ENCODE data around the gene FNTB.
A peak's percentile ranks its signal among the peaks of the same experiment; 100 is the strongest.

The FNTB gene

DNA sequence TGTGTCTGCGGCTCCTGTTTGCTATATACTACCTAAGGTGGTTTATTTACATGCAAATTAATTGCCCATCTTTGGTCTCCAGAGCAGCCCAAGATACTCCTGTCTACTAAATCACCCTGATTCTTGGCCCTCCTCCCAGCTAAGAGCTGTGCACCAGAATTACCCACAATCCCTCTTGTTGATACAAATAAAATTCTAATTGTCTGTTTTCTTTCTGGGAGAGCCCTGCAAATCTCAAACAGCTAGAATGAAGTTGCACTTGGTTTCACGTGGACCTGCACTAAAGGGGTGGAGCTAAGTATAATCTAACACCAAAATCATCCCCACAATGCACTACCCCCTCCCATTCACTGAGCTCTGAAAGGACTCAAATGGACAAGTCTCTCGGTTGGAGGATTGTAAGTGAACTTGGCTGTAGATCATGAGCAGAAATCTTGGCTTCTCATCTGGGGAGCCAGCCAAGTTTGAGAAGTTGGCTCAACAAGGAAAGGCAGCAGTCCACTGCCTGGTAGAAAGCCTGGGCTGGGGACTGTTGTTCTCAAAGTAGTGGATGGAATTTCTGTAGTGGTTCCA lies 109.0 kb downstream of the FNTB start:
- DNase-seq = no peak

DNA sequence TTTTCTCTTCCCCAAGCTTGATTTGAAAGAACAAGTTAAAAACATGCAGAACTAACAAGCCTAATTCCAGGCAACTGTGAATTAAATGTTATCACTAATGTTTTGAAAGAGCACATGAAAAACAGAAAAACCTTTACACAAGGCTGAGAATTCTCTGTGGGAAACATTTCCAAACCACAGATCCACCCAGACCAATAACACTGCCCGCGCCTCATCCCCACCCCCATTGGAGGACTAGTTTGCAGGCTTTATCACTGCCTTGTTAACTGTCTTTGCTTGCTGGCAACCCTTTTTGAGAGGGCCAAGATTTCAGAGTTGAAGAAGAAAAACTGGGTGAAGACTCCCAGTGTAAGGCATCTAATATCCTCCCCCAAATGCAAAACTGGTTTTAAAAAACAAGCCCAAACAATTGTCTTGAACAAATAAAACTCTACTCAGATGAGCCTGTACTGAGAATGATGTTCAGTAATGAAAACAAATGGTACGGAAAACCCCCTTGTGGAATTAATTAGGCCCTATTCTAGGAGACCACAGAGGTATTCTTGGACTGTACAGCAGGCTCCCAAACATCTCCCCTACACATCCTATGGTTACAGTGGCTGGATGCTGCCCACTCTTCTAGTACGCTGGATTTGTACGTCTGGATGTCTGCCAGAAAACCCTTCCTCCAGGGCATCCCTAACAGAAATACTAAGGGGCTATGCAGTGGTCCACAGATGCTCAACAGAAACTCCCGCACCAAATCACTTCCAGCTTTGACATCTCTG lies 109.8 kb downstream of the FNTB start:
- no peak for DNase-seq

DNA sequence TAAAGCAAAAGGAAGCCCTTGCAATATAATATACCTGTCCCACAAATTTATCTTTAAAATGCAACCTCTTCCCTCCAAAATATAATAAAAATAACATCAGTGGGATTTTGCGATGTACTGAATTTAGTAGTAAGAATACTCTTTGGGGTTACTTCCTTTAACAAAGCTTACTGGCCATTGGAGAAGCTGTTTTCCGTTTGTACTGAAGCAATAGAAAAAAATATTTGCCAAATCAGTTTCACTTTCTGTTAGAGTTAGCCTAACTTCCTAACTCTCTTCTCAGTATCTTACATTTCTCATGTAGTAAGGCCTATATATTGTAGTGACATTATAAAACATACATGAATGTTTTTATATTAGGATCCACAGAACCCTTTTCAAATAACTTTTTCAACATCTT lies 111.9 kb downstream of the FNTB start:
- no peak for DNase-seq

- DNase-seq = no peak
Measured at GRCh38 chr14:65100922-65101541, 114.3 kb downstream of the FNTB start.

DNA sequence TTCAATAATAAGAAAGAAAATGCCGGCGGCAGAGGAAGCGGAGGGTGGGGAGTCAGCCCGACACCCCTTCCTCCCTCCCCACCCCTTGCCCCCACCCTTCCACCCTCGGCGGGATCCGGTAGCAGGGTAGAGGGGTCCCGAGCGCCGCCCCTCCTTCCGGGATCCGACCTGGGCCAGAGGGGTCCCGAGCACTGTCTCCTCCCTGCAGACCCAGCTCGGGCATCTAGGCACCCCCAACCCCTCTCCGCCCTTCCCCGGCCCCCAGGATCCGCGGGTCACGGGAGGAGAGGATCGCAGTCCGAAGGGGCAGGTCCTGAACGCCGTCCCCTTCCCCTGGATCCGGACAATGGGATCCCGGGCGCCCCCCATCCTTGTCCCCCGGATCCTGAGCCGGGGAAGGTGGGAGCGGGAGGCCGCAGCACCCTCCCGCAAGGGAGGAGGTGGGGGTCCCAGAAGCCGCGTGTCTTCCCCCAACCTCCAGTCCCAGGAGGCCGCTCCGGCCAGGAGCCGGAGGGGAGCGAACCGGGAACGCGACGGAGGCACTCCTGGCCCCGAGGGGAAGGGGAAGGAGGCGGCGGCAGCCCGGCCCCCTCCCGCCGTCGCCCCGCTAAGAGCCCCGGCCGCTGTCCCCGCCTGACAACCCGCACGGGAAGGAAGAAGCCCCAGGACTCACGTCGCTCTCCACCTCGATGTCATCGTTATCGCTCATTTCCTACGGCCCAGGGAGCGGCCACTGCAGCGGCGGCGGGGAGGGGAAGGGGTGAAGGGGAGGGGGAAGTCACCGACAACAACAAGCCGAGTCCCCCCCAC lies 115.1 kb downstream of the FNTB start:
- DNase-seq = peak; percentile 48

GRCh38 chr14:65102441-65103149 lies 115.9 kb downstream of the FNTB start, which contains the start of gene MAX:
MAX (minus strand) TSS chr14:65102517; CDS start chr14:65102339, 178 bp downstream.
- DNase-seq = peak; percentile 96

DNA sequence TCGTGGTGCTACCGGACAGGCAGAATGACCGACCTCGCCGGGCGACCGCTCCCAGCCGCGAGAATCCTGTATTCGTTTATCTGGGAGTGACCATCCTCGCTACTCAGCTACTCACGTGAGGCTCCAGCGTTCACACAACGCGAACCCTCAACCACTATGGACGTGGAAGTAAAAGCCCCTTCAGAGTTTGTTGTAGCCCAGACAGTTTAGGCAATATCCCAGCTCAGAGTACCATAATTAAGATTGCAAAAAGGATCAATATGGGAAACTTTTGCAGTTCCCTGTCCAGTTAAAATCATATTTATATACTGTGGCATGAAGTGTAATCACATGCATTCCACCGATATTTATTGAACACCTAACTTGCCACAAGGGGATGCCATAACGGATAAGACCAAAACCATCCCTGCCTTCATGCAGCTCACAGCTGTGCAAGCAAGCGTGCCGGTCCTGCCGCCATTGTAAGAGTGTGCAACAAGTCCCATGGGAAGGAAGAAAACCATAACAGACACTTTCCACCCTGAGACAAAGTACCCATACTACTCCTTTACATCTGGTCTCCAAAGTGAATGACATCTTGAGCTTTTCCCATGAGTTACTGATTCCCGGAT lies 116.6 kb downstream of the FNTB start:
- no peak for DNase-seq

DNA sequence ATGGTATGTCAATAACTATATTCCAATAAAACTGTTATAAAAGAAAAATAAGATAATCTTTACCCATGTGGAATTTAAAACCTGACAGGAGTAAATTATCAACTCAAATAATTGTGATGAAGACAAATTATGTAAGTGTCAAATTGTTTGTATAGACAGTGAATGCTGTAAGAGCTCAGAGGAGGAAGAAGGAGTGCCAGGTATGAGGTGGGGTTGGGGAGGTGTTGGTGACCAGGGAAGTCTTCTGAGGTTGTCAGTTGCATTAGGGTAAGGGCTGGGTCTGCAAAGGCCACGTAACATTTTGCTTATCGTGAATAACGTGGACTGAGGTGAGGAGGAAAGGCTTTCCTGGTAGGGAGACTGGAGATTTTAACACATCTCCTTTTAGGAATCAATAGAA lies 118.1 kb downstream of the FNTB start:
- DNase-seq = no peak

DNA sequence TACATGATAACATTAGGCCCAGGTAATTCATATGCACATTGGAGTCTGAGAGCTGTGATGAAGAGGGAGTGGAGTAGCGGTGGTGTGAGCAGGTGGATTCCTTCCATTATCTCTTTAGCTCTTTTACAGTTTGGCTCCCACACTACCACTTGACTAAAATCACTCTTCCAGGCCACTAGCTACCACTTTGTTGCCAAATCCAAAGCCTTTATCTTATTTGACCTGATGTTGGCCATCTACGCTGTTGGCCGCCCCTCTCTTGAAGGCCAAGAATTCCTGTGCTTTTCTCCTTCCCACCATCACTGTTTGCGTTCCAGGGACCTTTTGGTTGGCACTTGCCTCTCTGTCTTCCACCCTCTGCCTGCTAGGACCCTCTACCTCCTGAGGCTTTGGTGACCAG lies 119.6 kb downstream of the FNTB start:
- DNase-seq = no peak

GRCh38 chr14:65106736-65107135 lies 120.0 kb downstream of the FNTB start:
- no peak for DNase-seq

- no peak for DNase-seq
Measured at GRCh38 chr14:65107200-65107599, 120.5 kb downstream of the FNTB start.

GRCh38 chr14:65109357-65109756 lies 122.7 kb downstream of the FNTB start:
- DNase-seq = no peak

DNA sequence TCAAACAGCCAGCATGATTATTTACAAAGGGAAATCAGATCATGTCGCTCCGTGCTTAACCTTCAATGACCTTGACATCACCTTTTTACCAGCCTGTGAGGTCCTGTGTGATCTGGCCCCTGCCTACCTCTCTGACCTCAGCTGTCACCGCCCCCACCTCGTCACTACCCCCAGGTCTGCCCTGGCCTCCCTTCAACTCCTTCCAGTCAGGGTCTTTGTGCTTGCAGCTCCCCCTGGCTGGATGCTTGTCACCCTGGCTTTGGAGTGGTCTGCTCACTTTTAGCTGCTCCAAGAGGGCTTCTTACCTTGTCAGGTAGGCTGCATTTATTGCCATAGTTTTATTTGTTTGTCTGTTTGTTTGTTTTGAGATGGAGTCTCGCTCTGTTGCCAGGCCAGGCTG lies 123.8 kb downstream of the FNTB start:
- no peak for DNase-seq
